ENCODE results near the gene RARA.

RARA gene

DNA sequence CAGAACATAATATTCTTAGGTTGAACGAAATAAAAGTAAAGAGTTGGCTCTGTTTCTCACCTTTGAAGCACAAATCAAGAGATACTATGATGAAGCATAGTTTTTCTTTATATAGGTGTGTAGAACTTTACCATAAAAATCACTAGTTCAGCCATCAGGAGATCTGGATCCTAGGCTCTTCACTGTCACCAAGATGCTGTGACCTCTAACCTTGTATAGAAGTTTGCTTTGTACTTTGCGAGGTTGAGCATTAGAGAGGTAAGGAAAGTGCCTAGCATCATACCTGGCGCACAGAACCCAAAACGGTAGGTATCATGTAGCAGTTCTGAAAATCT lies 21.9 kb upstream of the RARA start:
- DNase-seq (ENCODE audit: low read depth) = no peak
- TF ChIP-seq, protein P1, sequence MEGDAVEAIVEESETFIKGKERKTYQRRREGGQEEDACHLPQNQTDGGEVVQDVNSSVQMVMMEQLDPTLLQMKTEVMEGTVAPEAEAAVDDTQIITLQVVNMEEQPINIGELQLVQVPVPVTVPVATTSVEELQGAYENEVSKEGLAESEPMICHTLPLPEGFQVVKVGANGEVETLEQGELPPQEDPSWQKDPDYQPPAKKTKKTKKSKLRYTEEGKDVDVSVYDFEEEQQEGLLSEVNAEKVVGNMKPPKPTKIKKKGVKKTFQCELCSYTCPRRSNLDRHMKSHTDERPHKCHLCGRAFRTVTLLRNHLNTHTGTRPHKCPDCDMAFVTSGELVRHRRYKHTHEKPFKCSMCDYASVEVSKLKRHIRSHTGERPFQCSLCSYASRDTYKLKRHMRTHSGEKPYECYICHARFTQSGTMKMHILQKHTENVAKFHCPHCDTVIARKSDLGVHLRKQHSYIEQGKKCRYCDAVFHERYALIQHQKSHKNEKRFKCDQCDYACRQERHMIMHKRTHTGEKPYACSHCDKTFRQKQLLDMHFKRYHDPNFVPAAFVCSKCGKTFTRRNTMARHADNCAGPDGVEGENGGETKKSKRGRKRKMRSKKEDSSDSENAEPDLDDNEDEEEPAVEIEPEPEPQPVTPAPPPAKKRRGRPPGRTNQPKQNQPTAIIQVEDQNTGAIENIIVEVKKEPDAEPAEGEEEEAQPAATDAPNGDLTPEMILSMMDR (IDR thresholded peaks at IDR 0.05; ENCODE audit: low read depth, low read length, missing control alignments) = no peak
- H3K4me3 ChIP-seq (ENCODE audit: low read depth, low read length) = no peak overlapping the region; the same call in 1 of the 2 replicates

DNA sequence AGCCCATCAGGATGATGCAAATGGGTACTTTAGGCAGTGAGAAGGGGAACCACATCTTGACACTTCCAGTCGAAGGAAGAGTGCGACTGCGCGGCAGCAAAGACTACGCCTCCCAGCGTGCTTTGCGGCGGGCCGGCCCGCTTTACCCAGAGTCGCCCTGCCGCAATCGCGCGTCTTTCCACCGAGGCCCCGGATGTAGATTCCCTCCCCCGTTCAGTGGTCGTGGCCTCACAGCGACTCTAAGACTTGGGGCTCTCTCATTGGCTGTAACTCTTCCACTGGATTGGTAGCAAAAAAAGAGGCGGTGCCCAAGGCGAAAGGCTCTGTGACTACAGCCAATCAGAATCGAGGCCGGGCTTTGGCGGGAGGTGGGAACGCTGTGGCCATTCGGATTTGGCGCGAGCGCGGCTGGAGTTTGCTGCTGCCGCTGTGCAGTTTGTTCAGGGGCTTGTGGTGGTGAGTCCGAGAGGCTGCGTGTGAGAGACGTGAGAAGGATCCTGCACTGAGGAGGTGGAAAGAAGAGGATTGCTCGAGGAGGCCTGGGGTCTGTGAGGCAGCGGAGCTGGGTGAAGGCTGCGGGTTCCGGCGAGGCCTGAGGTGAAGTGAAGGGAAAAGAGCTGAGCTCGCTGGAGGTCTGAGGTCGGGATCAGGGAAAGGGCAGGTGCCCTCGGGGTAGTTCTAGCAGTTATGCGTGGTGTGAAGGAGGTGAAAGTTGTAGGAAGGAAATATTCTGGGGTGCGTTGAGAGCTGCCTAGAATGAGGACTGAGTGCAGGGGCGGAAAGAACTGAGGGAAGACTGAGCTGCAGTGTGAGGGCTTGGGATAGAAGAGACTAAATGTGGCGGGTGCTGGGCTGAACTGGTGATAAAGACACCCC lies 21.2 kb upstream of the RARA start, which contains the start of gene CDC6:
Gene CDC6, plus strand, starts transcription at position 386 of the 876 bp plus-strand sequence. CDS start 1,542 bp downstream, outside the sequence.
- TF ChIP-seq, protein P1 (IDR thresholded peaks at IDR 0.05; ENCODE audit: low read depth, low read length, missing control alignments) = no peak
- H3K4me3 ChIP-seq (ENCODE audit: low read depth, low read length) = peak within 1 kb of the TSS; percentile 79
- peak; percentile 98 for DNase-seq (ENCODE audit: low read depth)

DNA sequence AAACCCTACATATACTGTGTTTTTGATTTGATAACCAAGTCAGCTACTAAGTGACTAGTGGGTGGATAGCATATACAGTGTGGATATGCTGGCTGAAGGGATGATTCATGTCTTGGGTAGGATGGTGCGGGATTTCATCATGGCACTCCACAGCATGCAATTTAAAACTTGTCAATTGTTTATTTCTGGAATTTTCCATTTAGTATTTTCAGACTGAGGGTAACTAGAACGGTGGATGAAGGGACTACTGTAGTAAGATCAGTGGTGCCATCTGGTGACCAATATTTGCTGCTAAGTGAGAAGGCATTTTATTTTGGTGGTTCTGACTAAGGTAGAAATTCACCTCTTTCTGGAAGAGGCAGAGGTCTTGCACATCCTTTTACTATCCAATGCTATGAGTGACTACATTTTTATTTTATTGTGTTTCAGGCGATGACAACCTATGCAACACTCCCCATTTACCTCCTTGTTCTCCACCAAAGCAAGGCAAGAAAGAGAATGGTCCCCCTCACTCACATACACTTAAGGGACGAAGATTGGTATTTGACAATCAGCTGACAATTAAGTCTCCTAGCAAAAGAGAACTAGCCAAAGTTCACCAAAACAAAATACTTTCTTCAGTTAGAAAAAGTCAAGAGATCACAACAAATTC lies 18.2 kb upstream of the RARA start:
- peak; percentile 40 for DNase-seq (ENCODE audit: low read depth)
- TF ChIP-seq, protein P1 (IDR thresholded peaks at IDR 0.05; ENCODE audit: low read depth, low read length, missing control alignments) = peak; percentile 44
- H3K4me3 ChIP-seq (ENCODE audit: low read depth, low read length) = no peak overlapping the region

DNA sequence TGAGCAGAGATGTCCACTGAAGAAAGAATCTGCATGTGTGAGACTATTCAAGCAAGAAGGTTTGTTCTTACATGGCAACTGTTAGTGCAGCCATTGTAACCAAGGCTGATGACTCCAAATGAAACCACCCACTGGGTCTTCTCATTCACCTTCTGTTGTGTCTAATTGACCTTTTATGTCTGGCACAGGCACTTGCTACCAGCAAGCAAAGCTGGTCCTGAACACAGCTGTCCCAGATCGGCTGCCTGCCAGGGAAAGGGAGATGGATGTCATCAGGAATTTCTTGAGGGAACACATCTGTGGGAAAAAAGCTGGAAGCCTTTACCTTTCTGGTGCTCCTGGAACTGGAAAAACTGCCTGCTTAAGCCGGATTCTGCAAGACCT lies 17.7 kb upstream of the RARA start:
- no peak overlapping the region for H3K4me3 ChIP-seq (ENCODE audit: low read depth, low read length)
- no peak for DNase-seq (ENCODE audit: low read depth)
- TF ChIP-seq, protein P1 (IDR thresholded peaks at IDR 0.05; ENCODE audit: low read depth, low read length, missing control alignments) = no peak

DNA sequence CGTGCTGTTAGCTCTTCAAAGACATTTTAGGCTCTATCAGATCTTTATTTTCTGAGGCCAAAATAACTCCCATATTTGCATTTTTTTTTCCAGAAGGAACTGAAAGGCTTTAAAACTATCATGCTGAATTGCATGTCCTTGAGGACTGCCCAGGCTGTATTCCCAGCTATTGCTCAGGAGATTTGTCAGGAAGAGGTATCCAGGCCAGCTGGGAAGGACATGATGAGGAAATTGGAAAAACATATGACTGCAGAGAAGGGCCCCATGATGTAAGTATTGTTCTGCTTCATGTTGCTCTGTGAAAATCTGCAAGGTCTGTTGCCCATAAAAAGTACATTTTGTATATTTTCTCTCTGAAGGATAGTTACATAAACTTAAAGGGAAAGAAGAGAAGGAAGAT lies 15.6 kb upstream of the RARA start:
- H3K4me3 ChIP-seq (ENCODE audit: low read depth, low read length) = no peak overlapping the region
- no peak for DNase-seq (ENCODE audit: low read depth)
- TF ChIP-seq, protein P1 (IDR thresholded peaks at IDR 0.05; ENCODE audit: low read depth, low read length, missing control alignments) = no peak

DNA sequence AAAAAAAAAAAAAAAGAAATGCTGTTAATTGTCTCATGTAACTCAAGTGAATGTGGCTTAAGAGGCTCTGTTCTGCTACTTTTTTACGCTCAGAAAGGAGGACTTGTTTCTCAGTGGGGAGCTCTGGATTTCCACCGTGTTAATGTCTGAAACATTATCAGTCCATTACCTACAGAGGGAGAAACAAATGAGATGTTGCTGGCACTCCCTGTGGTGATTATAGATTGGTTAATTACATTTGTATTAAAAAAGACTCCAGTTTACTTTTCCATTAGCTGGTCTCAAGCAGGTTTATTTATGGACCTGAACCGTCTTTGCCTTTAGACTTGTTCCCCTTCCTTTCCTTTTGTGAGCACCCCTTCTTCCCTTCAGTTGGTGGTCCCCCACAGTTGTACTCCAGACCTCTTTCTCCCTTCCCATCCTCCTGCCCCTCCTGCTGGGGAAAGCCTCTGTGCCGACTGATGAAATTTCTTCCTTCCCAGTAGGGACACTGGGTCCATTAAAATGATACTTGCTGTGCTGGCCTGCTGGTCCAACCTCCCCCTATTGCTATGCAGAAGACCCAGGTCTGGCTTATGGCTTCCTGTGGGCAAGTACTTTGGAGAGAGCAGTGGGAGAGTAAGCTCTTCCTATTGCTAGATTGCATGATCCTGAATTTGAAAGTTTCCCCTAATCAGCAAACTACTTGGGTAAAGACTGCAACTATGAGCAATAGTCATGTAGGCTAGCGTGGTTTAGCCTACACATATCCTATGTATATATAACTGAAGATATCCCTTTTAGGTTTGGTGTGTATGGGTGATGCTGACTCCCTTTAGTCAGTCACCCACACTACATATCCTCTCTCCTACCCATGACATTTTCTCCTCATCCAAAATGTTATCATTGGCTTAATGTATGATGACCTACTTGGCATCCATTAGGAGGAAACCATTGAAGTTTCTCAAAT lies 13.2 kb upstream of the RARA start:
- no peak for DNase-seq (ENCODE audit: low read depth)
- TF ChIP-seq, protein P1 (IDR thresholded peaks at IDR 0.05; ENCODE audit: low read depth, low read length, missing control alignments) = no peak
- no peak overlapping the region for H3K4me3 ChIP-seq (ENCODE audit: low read depth, low read length)
